LoVo (cell line): ENCODE measurements around the gene HSH2D.
"Not testable (repeated sequence)": the region's sequence is repeated elsewhere in the genome, so short reads cannot be mapped to it uniquely, and the experiment has no call there.

Experiments used
- DNase-seq: peaks from one replicate; pipeline ENCODE4 v3.0.0-alpha.2; 2016; ENCODE audit warnings: low spot score

Gene HSH2D

GRCh38 chr19:16119075-16119857, 24.2 kb upstream of the HSH2D start:
- not testable (repeated sequence) for DNase-seq

GRCh38 chr19:16121141-16121540, 22.3 kb upstream of the HSH2D start:
- no peak for DNase-seq

DNA sequence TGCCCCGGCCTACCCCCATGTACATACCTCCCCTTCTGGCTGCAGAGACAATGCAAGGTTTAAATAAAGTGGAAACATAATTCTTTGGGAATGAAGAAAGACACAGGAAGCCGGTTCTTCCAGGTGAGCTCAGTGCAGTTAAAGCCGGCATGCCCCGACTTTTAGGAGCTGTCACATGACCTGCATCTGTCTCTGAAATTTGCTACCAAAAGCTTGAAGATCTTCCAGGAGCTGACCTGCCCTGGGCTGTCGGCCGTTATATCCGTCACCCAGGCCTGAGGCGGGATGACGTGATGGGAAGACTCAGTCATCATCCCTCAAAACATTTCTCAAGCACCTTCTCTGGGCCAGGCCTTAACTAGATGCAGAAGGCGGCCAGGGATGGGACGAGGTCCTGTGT, 21.5 kb upstream of the HSH2D start:
- no peak for DNase-seq

- no peak for DNase-seq
Measured at GRCh38 chr19:16124953-16125352, 18.5 kb upstream of the HSH2D start.

- DNase-seq = no peak
Measured at GRCh38 chr19:16125737-16126495, 17.6 kb upstream of the HSH2D start.

GRCh38 chr19:16127080-16127479, 16.4 kb upstream of the HSH2D start:
- no peak for DNase-seq

DNA sequence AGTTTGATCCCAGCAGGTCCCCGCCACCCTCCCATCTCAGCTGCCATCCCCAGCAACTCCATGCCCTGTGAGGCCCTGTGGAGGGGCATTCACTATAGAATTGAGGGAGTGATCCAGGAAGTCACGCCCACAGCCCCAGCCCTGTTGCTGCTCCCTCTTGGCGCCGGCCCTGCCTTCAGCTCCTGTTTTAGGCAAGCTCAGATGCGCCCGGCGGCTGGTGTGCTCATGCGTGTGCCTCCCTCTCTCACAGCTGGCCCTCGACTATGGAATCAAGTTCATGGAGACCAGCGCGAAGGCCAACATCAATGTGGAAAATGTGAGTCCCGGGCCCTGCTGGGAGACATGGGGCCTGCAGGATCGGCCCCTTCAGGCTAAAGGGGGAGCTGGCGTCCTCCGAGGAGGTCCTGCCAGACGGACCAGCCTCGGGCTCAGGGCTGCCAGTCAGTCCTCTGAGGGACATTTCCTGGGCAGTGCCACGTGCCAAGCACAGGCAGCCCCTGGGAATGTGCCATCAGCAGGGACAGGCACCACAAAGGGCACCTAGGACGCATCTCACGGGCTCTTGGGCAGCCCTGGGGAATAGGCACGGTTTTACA, 15.6 kb upstream of the HSH2D start:
- no peak for DNase-seq

GRCh38 chr19:16131648-16132047, 11.8 kb upstream of the HSH2D start:
- DNase-seq = no peak

DNA sequence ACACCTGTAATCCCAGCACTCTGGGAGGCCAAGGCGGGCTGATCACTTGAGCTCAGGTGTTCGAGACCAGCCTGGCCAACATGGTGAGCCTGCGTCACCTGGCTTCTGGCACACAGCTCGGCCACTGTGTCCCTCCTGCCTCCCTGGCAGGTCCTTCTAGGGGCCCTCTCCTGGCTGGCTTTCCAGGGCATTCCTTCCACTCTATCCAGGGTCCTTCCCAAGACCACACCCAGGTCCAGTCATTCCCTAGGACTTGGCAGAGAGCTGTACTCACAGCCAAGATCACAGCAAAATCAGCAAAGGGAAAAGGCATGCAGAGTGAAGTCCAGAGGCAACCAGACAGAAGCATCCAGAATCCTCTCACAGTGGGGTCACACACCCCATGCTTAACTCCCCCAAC, 9.7 kb upstream of the HSH2D start:
- no peak for DNase-seq

- DNase-seq = no peak
Measured at GRCh38 chr19:16134510-16134909, 9.0 kb upstream of the HSH2D start.

DNA sequence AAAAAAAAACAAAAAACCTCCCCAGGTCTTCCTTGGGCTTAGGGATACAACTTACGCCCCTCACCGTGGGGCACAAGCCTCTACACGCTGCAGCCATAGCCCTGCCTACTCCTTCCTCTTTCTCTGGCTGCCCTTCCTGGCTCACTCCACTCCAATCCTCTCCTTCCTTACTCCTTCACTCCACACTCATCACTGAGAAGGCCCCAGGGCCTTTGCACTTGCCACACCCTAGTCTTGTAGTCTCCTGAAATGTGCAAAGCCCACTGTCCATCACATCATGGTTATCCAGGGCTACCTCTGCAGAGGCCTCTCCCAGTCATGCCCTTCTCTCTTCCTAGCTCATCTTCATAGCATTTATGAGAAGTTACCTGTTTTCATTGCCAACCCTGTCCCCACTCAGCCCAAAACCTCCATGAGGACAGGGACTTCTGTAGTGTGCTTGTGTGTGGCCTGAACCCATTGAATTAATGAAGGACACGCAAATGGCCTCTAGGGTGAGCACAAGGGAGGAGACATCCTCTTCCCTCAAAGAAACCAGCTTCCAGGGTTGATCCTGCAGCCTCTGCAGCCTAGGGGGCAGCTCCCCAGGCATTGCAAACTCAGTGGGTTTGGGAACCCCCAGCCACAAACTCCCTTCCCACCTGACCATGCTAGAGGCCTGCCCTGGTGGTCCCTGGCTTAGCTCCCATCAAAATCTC, 7.9 kb upstream of the HSH2D start:
- no peak for DNase-seq

- no peak for DNase-seq
Measured at GRCh38 chr19:16136185-16136999, 7.1 kb upstream of the HSH2D start.

DNA sequence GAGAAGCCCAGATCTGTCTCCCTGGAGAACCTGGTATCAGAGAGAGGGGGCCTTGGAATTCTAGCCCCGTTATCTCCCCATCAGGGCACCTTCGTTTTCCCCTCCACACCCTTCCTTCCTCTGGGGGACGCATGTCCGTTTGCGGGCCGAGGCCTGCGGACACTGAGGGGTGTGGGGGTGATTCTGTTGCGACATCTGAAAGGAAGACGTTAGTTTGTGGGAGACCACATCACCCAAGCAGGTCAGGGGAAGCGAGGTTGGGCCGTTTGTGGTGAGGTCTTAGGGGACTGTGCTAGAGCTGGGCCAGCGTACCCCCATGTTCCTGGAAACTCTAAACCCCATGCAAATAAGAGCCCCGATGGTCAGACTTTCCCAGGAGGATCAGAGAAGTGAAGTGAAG, 3.7 kb upstream of the HSH2D start:
- DNase-seq = no peak

- no peak for DNase-seq
Measured at GRCh38 chr19:16141043-16141442, 2.4 kb upstream of the HSH2D start.

DNA sequence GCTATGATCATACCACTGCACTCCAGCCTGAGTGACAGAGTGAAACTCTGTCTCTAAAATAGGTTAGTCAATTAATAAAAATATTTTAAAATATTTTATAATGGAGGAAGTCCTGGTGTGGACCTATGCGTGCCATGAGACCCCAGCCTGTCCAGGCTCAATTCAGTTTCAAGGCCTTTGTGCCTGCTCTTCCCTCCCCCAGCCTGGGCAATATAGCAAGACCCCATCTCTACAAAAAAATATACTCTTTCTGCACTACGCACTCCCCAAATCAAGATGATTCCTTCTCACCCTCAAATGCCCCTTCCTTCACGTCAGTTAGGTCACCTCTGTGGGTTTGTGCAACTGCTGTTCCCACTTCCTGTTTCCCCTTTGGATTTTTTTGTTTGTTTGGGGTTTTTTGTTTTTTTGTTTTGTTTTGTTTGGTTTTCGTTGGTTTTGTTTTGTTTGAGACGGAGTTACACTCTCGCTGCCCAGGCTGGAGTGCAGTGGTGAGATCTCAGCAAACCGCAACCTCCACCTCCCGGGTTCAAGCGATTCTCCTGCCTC, 1.4 kb upstream of the HSH2D start:
- DNase-seq = no peak

DNA sequence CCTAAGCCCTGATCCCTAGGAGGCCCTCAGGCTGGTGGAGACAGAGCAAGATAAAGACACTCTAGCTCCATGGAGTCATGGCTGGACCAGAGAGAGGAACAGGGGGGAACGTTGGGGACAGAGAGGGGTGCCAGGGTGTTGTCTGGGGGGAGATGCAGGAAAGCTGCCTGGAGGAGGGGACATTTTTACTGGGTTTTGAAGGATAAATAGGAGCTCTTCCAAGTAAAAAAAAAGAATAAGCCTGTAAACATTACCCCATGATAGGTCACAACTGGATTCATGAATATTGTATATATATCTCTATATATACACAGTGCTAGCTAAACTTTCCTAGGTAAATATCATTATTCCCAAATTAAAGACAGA, 714 bp downstream of the HSH2D start:
- no peak for DNase-seq

- no peak for DNase-seq
Measured at GRCh38 chr19:16146112-16146511, 2.6 kb downstream of the HSH2D start.

GRCh38 chr19:16148443-16149229, 5.2 kb downstream of the HSH2D start:
- DNase-seq = no peak

- no peak for DNase-seq
Measured at GRCh38 chr19:16153582-16154336, 10.3 kb downstream of the HSH2D start.

DNA sequence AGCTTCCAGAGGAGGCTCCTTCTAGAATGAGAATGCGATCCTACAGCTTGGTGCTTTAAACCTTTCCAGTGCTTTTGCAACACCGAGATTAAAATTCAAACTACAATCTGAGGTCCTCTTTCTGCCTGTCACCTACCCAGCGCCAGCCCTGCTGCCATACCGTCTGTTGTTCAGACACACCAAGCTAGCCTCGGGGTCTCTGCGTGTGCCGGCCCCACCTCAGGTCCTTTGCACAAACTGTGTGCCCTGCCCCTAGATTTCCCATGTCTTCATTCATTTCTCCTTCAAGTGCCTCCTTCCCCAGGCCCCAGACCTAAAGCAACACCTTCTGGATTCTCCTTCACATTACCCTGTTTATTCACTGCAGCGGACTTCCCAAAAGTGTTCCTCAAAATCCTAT, 11.1 kb downstream of the HSH2D start:
- no peak for DNase-seq
